GM11168 (cell line): ENCODE data around the gene KRTAP5-2.

ENCODE experiments used
- in situ Hi-C: fragments of 300-500 bp; cut with MboI; formaldehyde crosslinking; loops from one replicate; pipeline ENCODE4 v1.12.0; 2022; ENCODE audit warnings: low sequenced_read_pairs; ENCODE audit not compliant: unreplicated experiment

Gene KRTAP5-2

GRCh38 chr11:1570001-1570453 is 28.1 kb downstream of the KRTAP5-2 start:
- in situ Hi-C loops, result no loop called here

DNA sequence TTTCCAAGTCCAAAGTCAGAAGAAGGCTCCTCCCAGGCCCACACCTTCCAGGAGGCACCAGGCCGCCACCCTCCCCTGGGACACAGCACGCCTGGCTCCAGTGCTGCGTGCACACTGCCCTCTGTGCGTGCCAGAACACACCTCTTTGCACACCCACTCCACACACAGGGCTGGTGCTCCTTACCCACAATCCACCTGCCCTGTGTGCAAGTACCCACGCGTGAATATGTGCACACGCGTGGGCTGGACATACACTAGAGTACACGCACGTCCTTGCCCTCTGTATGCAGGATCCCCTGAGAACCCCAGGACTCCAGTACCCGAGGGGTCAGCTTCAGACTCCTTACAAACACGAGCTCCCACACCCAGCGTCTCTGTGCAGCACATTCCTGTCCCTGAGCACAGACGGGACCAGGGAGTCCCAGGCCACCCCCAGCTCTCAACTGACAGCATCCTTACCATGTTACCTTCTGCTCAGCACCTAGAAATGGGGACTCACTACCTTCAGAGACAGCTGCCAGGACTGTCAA is 28.8 kb downstream of the KRTAP5-2 start:
- in situ Hi-C loops, result no loop called here

DNA sequence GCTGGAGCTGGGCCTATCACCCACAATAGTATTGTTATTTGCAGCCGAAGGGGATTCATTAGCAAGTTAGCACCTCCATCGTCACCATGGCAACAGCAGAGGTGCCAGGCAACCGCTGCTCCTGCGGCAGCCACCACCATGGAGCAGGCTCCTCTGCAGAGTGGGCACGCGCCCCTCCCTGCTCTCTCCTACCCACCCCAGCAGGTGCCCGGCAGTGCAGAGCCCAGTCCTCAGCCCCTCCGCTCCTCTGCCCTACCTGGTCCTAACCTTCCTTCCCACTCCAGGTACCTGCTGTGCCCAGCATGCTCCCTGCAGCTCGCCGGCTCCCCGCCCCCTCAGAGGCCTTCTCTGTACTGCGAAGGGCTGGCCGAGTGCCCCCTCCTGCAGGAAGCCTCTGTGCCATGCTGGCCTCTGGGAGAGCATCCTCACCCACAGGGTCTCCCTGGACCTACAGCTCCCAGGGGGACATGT is 29.6 kb downstream of the KRTAP5-2 start:
- in situ Hi-C loops, result no loop called here

DNA sequence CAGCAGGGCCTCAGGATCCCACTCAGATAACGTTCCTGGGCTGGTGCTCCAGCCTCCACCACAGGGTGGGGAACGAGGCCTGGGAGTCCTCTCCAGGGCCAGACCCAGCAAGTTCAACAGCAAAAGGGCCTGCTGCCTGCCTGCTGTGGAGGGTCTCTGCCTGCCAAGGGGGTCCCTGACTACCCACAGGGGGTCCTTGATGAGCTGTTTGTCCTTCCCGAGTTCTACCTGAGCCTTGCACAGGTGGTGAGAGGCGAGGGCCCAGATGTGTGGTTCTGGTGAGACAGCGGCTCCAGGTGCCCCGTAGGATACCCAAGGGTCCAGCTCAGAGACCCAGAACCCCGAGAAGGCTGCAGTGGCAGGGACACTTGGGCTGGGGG is 30.4 kb downstream of the KRTAP5-2 start:
- in situ Hi-C loops, result no loop called here

DNA sequence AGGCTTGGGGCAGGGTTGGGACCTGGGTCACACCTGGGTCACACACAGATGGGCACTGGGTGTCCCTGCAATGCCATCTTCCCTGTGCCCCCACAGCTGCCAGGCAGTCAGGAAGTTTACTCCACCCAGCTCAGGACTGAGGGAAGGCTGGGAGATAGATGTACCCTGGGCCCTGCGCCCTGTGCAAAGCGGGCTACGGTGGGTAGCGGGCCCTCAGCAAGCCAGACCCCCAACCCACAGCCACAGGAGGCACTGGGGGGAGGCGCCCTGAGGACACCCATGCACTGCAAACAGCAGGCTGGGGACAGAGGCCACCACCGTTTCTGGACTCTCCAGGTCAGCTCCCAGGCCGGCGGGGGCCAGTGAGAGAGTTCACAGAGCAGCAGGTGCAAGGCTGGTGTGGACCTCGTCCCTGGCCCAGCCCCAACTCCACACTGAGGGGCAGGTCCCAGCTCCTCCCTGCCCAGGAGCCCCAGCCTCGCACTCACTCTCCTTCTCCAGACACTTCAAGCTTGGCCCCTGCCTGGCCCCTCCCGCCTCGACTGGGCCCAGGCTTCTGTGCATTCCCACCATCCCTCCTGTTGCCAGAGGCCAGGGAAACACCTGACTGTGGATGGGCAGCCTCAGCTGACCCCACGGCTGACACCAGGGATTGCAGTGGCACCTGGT is 30.9 kb downstream of the KRTAP5-2 start:
- in situ Hi-C loops, result no loop called here

DNA sequence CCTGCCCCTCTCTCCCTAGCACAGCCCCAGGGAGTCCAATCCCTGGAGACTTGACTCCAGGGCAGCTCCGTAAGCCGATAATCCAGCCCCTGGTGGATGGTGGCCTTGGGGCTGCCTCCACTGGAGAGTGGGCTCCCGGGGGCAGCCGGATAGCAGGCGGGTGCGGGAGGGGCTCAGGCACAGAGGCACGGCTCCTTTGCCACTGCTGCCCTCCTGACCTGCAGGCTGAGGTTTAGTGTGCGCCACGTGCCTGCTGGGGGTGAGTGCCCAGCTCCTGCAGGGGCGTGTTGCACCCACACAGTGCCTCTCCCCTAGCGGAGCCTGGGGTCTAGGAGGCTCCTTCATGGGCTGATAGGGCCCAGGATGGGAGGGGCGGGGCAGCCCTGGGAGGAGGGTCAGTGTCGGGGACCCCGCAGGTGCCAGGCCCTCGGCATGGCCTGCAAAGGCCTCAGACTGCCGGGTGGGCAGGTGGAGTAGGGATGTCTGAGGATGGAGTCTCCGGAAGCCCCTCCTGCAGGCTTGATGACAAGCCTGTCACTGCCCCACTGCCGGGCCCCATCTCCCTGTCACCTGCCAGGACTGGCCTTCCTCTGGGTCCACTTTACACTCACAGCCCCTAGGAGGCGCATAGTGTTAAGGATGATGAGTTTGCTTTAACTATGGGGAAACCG is 31.6 kb downstream of the KRTAP5-2 start:
- in situ Hi-C loops, result no loop called here

- in situ Hi-C loops, result no loop called here
These were observed 32.2 kb downstream of the KRTAP5-2 start for GRCh38 chr11:1565904-1566247.

DNA sequence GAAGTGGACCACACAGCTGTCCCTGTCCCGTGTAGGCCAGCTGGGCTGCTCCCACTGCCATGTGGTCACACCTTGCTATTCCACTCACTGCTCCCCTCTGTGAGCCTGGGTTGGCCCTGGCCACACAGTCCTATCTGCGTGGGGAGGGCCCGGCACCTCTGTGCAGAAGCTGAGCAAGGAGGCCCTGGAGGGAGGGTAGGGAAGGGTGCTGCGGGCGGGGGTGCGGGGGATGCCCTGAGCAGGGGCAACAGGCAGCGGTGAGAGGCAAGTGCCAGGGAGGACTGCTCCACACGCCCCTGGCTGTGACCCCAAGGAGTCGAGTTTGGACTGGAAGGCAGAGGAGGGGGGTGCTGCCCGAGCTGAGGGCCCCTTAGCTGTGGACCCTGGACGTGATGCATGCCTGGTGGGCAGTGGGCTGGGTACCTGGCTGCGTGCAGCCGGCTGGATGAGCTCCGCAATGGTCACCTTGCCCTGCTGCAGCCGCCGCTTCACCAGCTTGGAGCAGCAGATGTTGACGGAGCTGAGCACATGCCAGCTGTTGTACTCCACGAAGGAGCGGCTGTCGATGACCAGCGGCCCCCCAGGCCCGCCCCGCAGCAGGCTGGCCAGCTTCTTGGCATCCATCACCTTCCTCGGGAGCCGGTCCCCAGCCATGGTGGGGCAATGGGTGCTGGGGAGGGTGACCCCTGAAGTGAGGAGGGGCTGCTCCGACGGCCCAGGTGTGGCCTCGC is 32.8 kb downstream of the KRTAP5-2 start:
- in situ Hi-C loops, result no loop called here

GRCh38 chr11:1564535-1565172 is 33.4 kb downstream of the KRTAP5-2 start:
- in situ Hi-C loops, result no loop called here

DNA sequence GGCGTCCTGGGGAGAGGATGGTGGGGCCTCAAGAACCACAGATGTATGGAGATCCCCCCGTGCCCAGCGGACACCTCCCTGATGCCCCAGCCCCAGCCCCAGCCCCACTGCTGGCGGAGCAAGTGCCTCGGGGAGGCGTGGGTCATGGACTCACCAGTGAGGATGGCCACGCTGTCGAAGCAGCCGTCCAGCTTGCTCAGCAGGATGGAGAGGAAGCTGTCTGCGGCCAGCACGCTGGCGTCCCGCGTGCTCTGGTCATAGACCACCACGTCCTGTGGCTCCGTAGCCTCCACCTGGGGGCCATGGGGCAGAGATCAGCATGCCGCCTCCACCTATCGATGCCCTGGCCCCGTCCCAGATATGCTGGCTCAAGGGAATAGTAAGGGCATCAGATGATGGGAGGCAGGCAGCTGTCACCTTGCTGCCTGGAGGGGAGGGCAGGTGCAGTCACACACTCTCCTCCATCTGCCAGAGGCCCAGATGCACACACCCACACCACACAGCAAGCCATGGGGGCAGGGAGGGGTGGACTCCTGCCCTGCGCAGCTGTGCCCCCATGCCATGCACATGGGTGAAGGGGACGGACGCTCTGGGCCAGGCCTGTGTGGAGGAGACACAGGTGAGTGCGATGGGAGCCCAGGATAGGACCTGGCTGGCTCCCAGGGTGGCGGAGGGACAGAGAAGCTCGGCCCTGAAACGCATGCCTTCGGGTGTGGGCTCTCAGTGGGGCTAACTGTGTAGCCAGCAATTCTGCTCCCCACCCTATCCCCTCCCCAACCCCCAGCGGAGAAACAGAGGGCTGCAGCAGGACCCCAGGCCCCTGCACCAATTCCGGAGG is 34.2 kb downstream of the KRTAP5-2 start:
- in situ Hi-C loops, result no loop called here

GRCh38 chr11:1563149-1563638 is 34.9 kb downstream of the KRTAP5-2 start:
- in situ Hi-C loops, result no loop called here

DNA sequence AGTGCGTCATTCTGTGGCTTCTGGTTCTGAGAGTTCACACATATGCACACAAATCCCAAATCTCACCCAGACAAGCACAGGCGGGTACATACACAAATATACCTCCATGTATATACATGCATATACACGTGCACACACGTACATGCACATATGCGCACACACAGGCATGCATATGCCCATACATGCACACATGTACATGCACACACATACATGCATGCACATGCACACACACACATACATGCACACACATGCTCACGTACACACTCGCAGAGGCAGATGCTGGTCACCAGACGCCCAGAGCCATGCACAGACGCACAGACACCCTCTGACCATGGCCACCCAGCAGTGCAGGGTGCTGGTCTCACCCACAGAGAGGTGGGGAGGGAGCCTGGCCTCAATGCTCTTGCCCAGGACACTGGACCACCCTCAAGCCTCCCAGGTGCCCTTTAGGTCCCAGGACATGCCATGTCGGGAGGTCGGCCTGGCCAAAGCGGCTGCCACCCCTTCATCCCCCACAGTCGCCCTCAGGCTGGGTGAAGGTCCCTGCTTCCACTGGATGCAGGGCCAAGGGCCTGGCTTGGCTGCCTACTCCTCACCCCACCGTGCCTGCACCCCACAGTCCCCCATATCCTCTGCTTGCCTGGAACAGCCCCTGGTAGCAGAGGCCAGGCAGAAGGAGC is 35.5 kb downstream of the KRTAP5-2 start:
- in situ Hi-C loops, result no loop called here

DNA sequence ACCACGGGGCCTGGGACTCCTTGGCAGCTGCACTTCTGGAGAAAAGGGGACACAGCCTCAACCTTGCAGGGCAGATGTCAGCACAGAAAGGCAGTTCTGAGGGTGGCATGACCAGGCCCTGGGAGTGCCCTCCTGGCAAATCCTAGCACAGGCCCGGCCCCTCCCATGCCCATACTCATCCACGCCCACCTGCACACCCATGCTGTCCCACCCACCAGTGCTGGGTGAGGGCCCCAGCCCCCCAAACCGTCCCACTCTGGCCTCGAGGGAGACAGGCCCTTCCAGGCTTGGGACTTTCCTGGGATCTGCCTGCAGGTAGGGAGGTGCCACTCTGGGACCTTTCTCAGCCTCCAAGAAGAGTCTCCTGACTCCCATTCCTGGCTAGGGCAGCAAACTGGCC is 36.1 kb downstream of the KRTAP5-2 start:
- in situ Hi-C loops, result no loop called here

DNA sequence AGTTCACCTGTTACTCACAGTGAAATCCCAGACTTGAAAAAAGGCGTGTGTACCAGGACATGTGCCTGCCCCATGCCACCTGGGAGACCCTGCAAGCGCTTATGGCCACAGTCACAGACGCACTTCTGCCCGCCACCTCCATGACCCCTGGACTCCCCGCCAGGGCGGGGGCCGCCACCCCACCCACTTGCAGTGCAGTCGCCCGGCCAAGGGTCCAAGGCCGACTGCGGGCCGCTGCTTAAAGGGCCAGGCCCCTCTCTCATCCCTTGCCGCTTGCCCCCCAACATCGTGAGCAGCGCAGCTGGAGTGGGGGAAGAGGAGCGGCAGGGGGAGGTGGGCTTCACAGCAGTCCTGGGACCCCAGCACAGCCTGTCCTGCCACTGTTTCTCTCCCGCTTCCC is 36.8 kb downstream of the KRTAP5-2 start:
- in situ Hi-C loops, result no loop called here

GRCh38 chr11:1560649-1561251 is 37.3 kb downstream of the KRTAP5-2 start:
- in situ Hi-C loops, result no loop called here

GRCh38 chr11:1560002-1560648 is 38.0 kb downstream of the KRTAP5-2 start:
- in situ Hi-C loops, result no loop called here

GRCh38 chr11:1559111-1559951 is 38.8 kb downstream of the KRTAP5-2 start:
- in situ Hi-C loops, result no loop called here
